Neural cell (in vitro differentiated cells): ENCODE data around the gene CNST. TPM values are rescaled to one million over a fixed set of nuclear protein-coding genes. Genes with fewer than 3 reads are reported as not detected.
"Not testable (repeated sequence)": the region's sequence is repeated elsewhere in the genome, so short reads cannot be mapped to it uniquely, and the experiment has no call there.

Experiments used
- H2AFZ ChIP-seq: fragments of 200-600, 300-800 bp; sonication (generic), shearing (Covaris generic); 2 replicates; pipeline ENCODE4 v1.6.0; 2014; ENCODE audit warnings: low read depth, mild to moderate bottlenecking, antibody characterized with exemption, low read length, moderate library complexity
- H3F3A ChIP-seq: fragments of 200-600 bp; shearing (Covaris generic); 2 replicates; pipeline ENCODE4 v1.6.1; 2016; ENCODE audit warnings: mild to moderate bottlenecking, moderate library complexity, mixed read lengths, antibody characterized with exemption, low read length; ENCODE audit not compliant: insufficient read depth, poor library complexity, severe bottlenecking
- H3K27ac ChIP-seq: fragments of 200-600, 300-800 bp; sonication (generic), shearing (Covaris generic); 2 replicates; pipeline ENCODE4 v1.5.1; 2014; ENCODE audit warnings: mild to moderate bottlenecking, low read length, moderate library complexity
- H3K27me3 ChIP-seq: fragments of 300-800, 200-600 bp; sonication (generic), shearing (Covaris generic); 2 replicates; pipeline ENCODE4 v1.6.0; 2014; ENCODE audit warnings: mild to moderate bottlenecking, low read depth, low read length, moderate library complexity; ENCODE audit not compliant: insufficient read depth
- H3K36me3 ChIP-seq: fragments of 300-800, 200-600 bp; sonication (generic), shearing (Covaris generic); 2 replicates; pipeline ENCODE4 v1.5.1; 2014; ENCODE audit warnings: mild to moderate bottlenecking, antibody characterized with exemption, low read length, moderate library complexity; ENCODE audit not compliant: insufficient read depth
- H3K4me2 ChIP-seq: fragments of 300-800, 200-600 bp; sonication (generic), shearing (Covaris generic); 2 replicates; pipeline ENCODE4 v1.6.0; 2014; ENCODE audit warnings: mild to moderate bottlenecking, low read length
- H3K4me3 ChIP-seq: fragments of 300-800, 200-600 bp; sonication (generic), shearing (Covaris generic); 2 replicates; pipeline ENCODE4 v1.5.1; 2014; ENCODE audit warnings: mild to moderate bottlenecking, low read length, moderate library complexity
- H3K79me2 ChIP-seq: fragments of 200-600 bp; shearing (Covaris generic); replicated peaks from 2 replicates; pipeline ENCODE4 v1.6.0; 2014; ENCODE audit warnings: mild to moderate bottlenecking, low read length, moderate library complexity; ENCODE audit not compliant: insufficient read depth
- H3K9ac ChIP-seq: fragments of 300-800, 200-600 bp; sonication (generic), shearing (Covaris generic); 2 replicates; pipeline ENCODE4 v1.6.1; 2016; ENCODE audit warnings: mild to moderate bottlenecking, low read length, mixed read lengths
- H3K9me2 ChIP-seq: fragments of 200-600 bp; shearing (Covaris generic); 2 replicates; pipeline ENCODE4 v1.6.1; 2016; ENCODE audit warnings: mild to moderate bottlenecking, low read length, mixed read lengths; ENCODE audit not compliant: insufficient read depth
- H3K9me3 ChIP-seq: fragments of 200-600, 300-800 bp; sonication (generic), shearing (Covaris generic); 2 replicates; pipeline ENCODE4 v1.6.1; 2016; ENCODE audit warnings: mild to moderate bottlenecking, mixed run types, low read length, moderate library complexity, mixed read lengths
- H4K20me1 ChIP-seq: fragments of 200-600 bp; shearing (Covaris generic); 2 replicates; pipeline ENCODE4 v1.6.1; 2016; ENCODE audit warnings: mild to moderate bottlenecking, mixed run types; ENCODE audit not compliant: insufficient read depth
- MXI1 ChIP-seq: fragments of 450-650 bp; conservative IDR thresholded peaks from 2 replicates; pipeline ENCODE4 v1.6.1; 2014; ENCODE audit warnings: antibody characterized with exemption, mild to moderate bottlenecking; ENCODE audit not compliant: poor library complexity, severe bottlenecking
- RAD21 ChIP-seq: fragments of 450-650 bp; conservative IDR thresholded peaks from 2 replicates; pipeline ENCODE4 v1.6.1; 2014; ENCODE audit warnings: antibody characterized with exemption, mild to moderate bottlenecking, moderate library complexity
- polyA plus RNA-seq: library from polyadenylated mRNA; depleted of rRNA; stranded (reverse); fragments of >200 nt; gene quantifications from 2 replicates; pipeline ENCODE4 v1.2.3, GENCODE V29; 2014
- small RNA-seq, 3 experiments: library from RNA; depleted of rRNA; stranded (forward); fragments of <200 nt; gene quantifications; one replicate each; pipeline ENCODE3, GENCODE V24; 2012

The CNST gene
- polyA plus RNA-seq, 1 donor from 2014 or later, result 26.3 TPM

- Histone ChIP-seq H3K4me3 (no peak overlapping the region), H3K27ac (no peak overlapping the region), H3K79me2 (no peaks in the 10 kb centered on the region), H4K20me1 (no peaks in the 10 kb centered on the region), H3K4me2 (no peak overlapping the region), H3F3A (no peaks in the 10 kb centered on the region), H3K9me3 (no peaks in the 10 kb centered on the region), H3K36me3 (no peaks in the 10 kb centered on the region), H3K9me2 (no peaks in the 10 kb centered on the region), H3K9ac (no peak overlapping the region), H2AFZ (no peak overlapping the region), H3K27me3 (no peaks in the 10 kb centered on the region)
- no peak for TF ChIP-seq MXI1
- TF ChIP-seq RAD21, result no peak
Observed at GRCh38 chr1:246711548-246712003, 145.3 kb downstream of the CNST start.

DNA sequence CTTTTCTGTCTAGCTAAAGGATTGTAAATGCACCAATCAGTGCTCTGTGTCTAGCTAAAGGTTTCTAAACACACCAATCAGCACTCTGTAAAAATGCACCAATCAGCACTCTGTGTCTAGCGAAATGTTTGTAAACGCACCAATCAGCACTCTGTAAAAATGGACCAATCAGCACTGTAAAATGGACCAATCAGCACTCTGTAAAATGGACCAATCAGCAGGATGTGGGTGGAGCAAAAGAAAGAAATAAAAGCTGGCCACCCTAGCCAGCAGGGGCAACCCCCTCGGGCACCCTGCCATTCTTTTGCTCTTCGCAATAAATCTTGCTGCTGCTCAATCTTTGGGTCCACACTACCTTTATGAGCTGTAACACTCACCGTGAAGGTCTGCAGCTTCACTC, 146.2 kb downstream of the CNST start:
- H3K4me3 ChIP-seq, H3K9me3 ChIP-seq, H3K9me2 ChIP-seq, H3K27ac ChIP-seq, H3K9ac ChIP-seq, H3K4me2 ChIP-seq, H4K20me1 ChIP-seq, H2AFZ ChIP-seq, H3F3A ChIP-seq, H3K36me3 ChIP-seq, H3K79me2 ChIP-seq, H3K27me3 ChIP-seq: not testable (repeated sequence)

Small RNA genes within 50 kb of the gene (small RNA-seq; reads per million reads assigned to genes)
- 0 reads per million in 3 experiments for gene AL356583.2
- 0 reads per million in 3 experiments for gene AL591623.2

Other genes with a start within 250 kb of the CNST start
- 39.4 and 48.6 TPM in 2 replicates for gene SMYD3, start 59.2 kb upstream of the CNST start, polyA plus RNA-seq
- gene TFB2M, start 195 bp upstream of the CNST start, polyA plus RNA-seq, result 15.0 and 19.2 TPM in 2 replicates
- 94.2 and 98.5 TPM in 2 replicates for gene SCCPDH, start 158.0 kb downstream of the CNST start, polyA plus RNA-seq